Stimulated activated CD4-positive, alpha-beta T cell treated with anti-CD3 and anti-CD28 coated beads, TNF-alpha, amount 100 ng/mL, for 1 hour (primary cell): ENCODE data around the gene ANKS1B.

Experiments
- DNase-seq, 3 donors: peaks; one replicate each; pipeline ENCODE4 v3.0.0-alpha.2; 2020; ENCODE audit warnings: low read depth in 3 of 3, low spot score in 1 of 3

Gene ANKS1B

GRCh38 chr12:99027461-99027860, 957.3 kb downstream of the ANKS1B start:
- DNase-seq: no peak

- no peak for DNase-seq
Measured at GRCh38 chr12:99027055-99027393, 957.7 kb downstream of the ANKS1B start.

GRCh38 chr12:99026332-99027054, 958.2 kb downstream of the ANKS1B start:
- DNase-seq: no peak

- DNase-seq: no peak
Measured at GRCh38 chr12:99024870-99025269, 959.9 kb downstream of the ANKS1B start.

GRCh38 chr12:99024191-99024590, 960.5 kb downstream of the ANKS1B start:
- DNase-seq: no peak

- DNase-seq: no peak
Measured at GRCh38 chr12:99020871-99021270, 963.9 kb downstream of the ANKS1B start.

GRCh38 chr12:99019798-99020197, 964.9 kb downstream of the ANKS1B start:
- no peak for DNase-seq

- DNase-seq: no peak
Measured at GRCh38 chr12:99017971-99018370, 966.8 kb downstream of the ANKS1B start.

- no peak for DNase-seq
Measured at GRCh38 chr12:99009654-99010296, 975.0 kb downstream of the ANKS1B start.

GRCh38 chr12:99005601-99006000, 979.1 kb downstream of the ANKS1B start:
- no peak for DNase-seq

GRCh38 chr12:99004799-99005466, 979.8 kb downstream of the ANKS1B start:
- DNase-seq: no peak

GRCh38 chr12:99002731-99003130, 982.0 kb downstream of the ANKS1B start:
- no peak for DNase-seq

- DNase-seq: no peak
Measured at GRCh38 chr12:99002156-99002555, 982.6 kb downstream of the ANKS1B start.

GRCh38 chr12:98999559-98999958, 985.2 kb downstream of the ANKS1B start:
- DNase-seq: no peak

- DNase-seq: no peak
Measured at GRCh38 chr12:98998697-98999299, 985.9 kb downstream of the ANKS1B start.

- no peak for DNase-seq
Measured at GRCh38 chr12:98997899-98998298, 986.8 kb downstream of the ANKS1B start.

- no peak for DNase-seq
Measured at GRCh38 chr12:98990648-98991047, 994.1 kb downstream of the ANKS1B start.

- no peak for DNase-seq
Measured at GRCh38 chr12:98985156-98985555, 999.6 kb downstream of the ANKS1B start.

- no peak for DNase-seq
Measured at GRCh38 chr12:98983647-98984046, 1001.1 kb downstream of the ANKS1B start.

- DNase-seq: no peak
Measured at GRCh38 chr12:98980508-98980907, 1004.2 kb downstream of the ANKS1B start.

GRCh38 chr12:98977186-98977585, 1007.5 kb downstream of the ANKS1B start:
- DNase-seq: no peak

- DNase-seq: no peak
Measured at GRCh38 chr12:98974767-98975381, 1009.9 kb downstream of the ANKS1B start.
